Tibial nerve (tissue), 4 donors: Measurements from ENCODE around the gene ACOXL. TPM values are rescaled to one million over a fixed set of nuclear protein-coding genes. Genes with fewer than 3 reads are reported as not detected.

ENCODE experiments used
- DNase-seq, 2 donors: peaks; one replicate each; pipeline ENCODE4 v3.0.0-alpha.2; 2019; ENCODE audit warnings: low spot score in 2 of 2
- H3K27ac ChIP-seq, 4 donors: fragments of 200-600 bp; sonication (generic) in 3 of 4; one replicate each; pipeline ENCODE4 v1.5.1; 2017 to 2019; ENCODE audit warnings: mild to moderate bottlenecking in 1 of 4
- H3K27me3 ChIP-seq, 2 donors: fragments of 200-600 bp; sonication (generic) in 1 of 2; one replicate each; pipeline versions ENCODE4 v1.5.1 to v1.6.0; 2017 to 2019
- H3K36me3 ChIP-seq, 3 donors: fragments of 200-600 bp; sonication (generic); one replicate each; pipeline ENCODE4 v1.5.1; 2018 to 2019
- H3K4me1 ChIP-seq, 4 donors: fragments of 200-600 bp; sonication (generic) in 3 of 4; one replicate each; pipeline ENCODE4 v1.5.1; 2017 to 2019
- H3K4me3 ChIP-seq, 4 donors: fragments of 200-600 bp; sonication (generic) in 3 of 4; one replicate each; pipeline ENCODE4 v1.5.1; 2017 to 2019; ENCODE audit warnings: mild to moderate bottlenecking in 1 of 4, moderate library complexity in 1 of 4
- H3K9me3 ChIP-seq, 4 donors: fragments of 200-600 bp; sonication (generic) in 3 of 4; one replicate each; pipeline ENCODE4 v1.5.1; 2017 to 2019
- CTCF ChIP-seq, 5 experiments: fragments of 200-600 bp in 3 of 5; fragments of 450-650 bp in 2 of 5; sonication (generic) in 3 of 5; IDR thresholded peaks; one replicate each; pipeline ENCODE4 v1.5.1; 2016 to 2019; ENCODE audit warnings: antibody characterized with exemption in 5 of 5, mild to moderate bottlenecking in 3 of 5, moderate library complexity in 2 of 5
- EP300 ChIP-seq, 2 donors: sonication (generic); formaldehyde crosslinking; IDR thresholded peaks; one replicate each; pipeline ENCODE4 v1.6.1; 2017; ENCODE audit warnings: antibody characterized with exemption in 2 of 2, mild to moderate bottlenecking in 1 of 2
- POLR2A ChIP-seq, 2 donors: fragments of 450-650 bp; IDR thresholded peaks; one replicate each; pipeline ENCODE4 v1.6.1; 2017; ENCODE audit warnings: antibody characterized with exemption in 2 of 2, mild to moderate bottlenecking in 2 of 2, moderate library complexity in 2 of 2
- WGBS, 2 donors: methylation state at CpG; one replicate each; pipeline ENCODE4 v1.1.5; 2018; 5-methylcytosine and 5-hydroxymethylcytosine counted together
- total RNA-seq, 4 donors: library from RNA; depleted of rRNA; stranded (reverse); fragments of >200 nt; gene quantifications; one replicate each; pipeline ENCODE4 v1.1.0, GENCODE V29; 2016

The ACOXL gene
- total RNA-seq, 4 donors from 2014 or later = 0.30 TPM; not detected in 3

GRCh38 chr2:111053266-111053665, 320.9 kb downstream of the ACOXL start:
- TF ChIP-seq EP300 (IDR thresholded peaks at IDR 0.05) = no peak
- no peak for TF ChIP-seq POLR2A (IDR thresholded peaks at IDR 0.05)
- TF ChIP-seq CTCF (IDR thresholded peaks at IDR 0.05) = no peak
- DNase-seq = no peak
- 80 to 83% methylated on average over 1 of the region's 1 CpG for WGBS, 2 donors
- no peaks in the 10 kb centered on the region for H3K4me1 ChIP-seq
- no peaks in the 10 kb centered on the region for H3K36me3 ChIP-seq
- no peak overlapping the region for H3K27ac ChIP-seq
- no peak overlapping the region for H3K4me3 ChIP-seq
- H3K9me3 ChIP-seq = no peaks in the 10 kb centered on the region
- no peaks in the 10 kb centered on the region for H3K27me3 ChIP-seq

- DNase-seq = no peak
Observed at GRCh38 chr2:111053825-111054515, 321.6 kb downstream of the ACOXL start.

GRCh38 chr2:111054791-111055691, 322.7 kb downstream of the ACOXL start:
- WGBS, 2 donors = 81 to 87% methylated on average over 8 of the region's 8 CpGs
- Histone ChIP-seq H3K9me3 (peaks cover 0 to 3% (median 0%) of the 10 kb centered on the region in 4 donors), H3K4me1 (no peaks in the 10 kb centered on the region), H3K4me3 (no peak overlapping the region), H3K27me3 (no peaks in the 10 kb centered on the region), H3K36me3 (no peaks in the 10 kb centered on the region), H3K27ac (no peak overlapping the region)
- no peak for DNase-seq
- TF ChIP-seq POLR2A (IDR thresholded peaks at IDR 0.05) (no peak), CTCF (IDR thresholded peaks at IDR 0.05) (no peak)

More at GRCh38 chr2:111053825-111054515, 321.6 kb downstream of the ACOXL start:
- no peak for TF ChIP-seq POLR2A (IDR thresholded peaks at IDR 0.05)
- no peak overlapping the region for H3K27ac ChIP-seq
- no peak overlapping the region for H3K4me3 ChIP-seq
- no peaks in the 10 kb centered on the region for H3K36me3 ChIP-seq
- no peaks in the 10 kb centered on the region for H3K9me3 ChIP-seq
- H3K4me1 ChIP-seq = no peaks in the 10 kb centered on the region
- H3K27me3 ChIP-seq = no peaks in the 10 kb centered on the region
- 78 to 88% methylated on average over 4 to 5 of the region's 5 CpGs for WGBS, 2 donors

- WGBS, 2 donors = 72 to 73% methylated on average over 2 of the region's 2 CpGs
- Histone ChIP-seq H3K27ac (no peak overlapping the region), H3K4me1 (no peaks in the 10 kb centered on the region), H3K36me3 (no peaks in the 10 kb centered on the region), H3K9me3 (peaks cover 0 to 10% (median 0%) of the 10 kb centered on the region in 4 donors), H3K27me3 (no peaks in the 10 kb centered on the region), H3K4me3 (no peak overlapping the region)
- DNase-seq = no peak
- TF ChIP-seq CTCF (IDR thresholded peaks at IDR 0.05) = no peak
- no peak for TF ChIP-seq EP300 (IDR thresholded peaks at IDR 0.05)
- TF ChIP-seq POLR2A (IDR thresholded peaks at IDR 0.05) = no peak
Observed at GRCh38 chr2:111055735-111056134, 323.4 kb downstream of the ACOXL start.

GRCh38 chr2:111057045-111057444, 324.7 kb downstream of the ACOXL start:
- no peaks in the 10 kb centered on the region for H3K4me1 ChIP-seq
- DNase-seq = no peak
- H3K4me3 ChIP-seq = no peak overlapping the region
- H3K36me3 ChIP-seq = no peaks in the 10 kb centered on the region
- H3K9me3 ChIP-seq = peaks cover 0 to 12% (median 0%) of the 10 kb centered on the region in 4 donors
- H3K27ac ChIP-seq = no peak overlapping the region
- TF ChIP-seq EP300 (IDR thresholded peaks at IDR 0.05) = no peak
- no peak for TF ChIP-seq CTCF (IDR thresholded peaks at IDR 0.05)
- TF ChIP-seq POLR2A (IDR thresholded peaks at IDR 0.05) = no peak
- 87 to 90% methylated on average over 5 of the region's 5 CpGs for WGBS, 2 donors
- H3K27me3 ChIP-seq = no peaks in the 10 kb centered on the region
